Esophagus squamous epithelium (tissue), 4 donors: ENCODE data around the gene CHCHD3.

Experiments
- CTCF ChIP-seq, 6 experiments: fragments of 450-650 bp in 4 of 6; fragments of 200-600 bp in 2 of 6; sonication (generic) in 2 of 6; IDR thresholded peaks; one replicate each; pipeline ENCODE4 v1.5.1; 2016 to 2019; ENCODE audit warnings: antibody characterized with exemption in 6 of 6, mild to moderate bottlenecking in 4 of 6, moderate library complexity in 4 of 6
- POLR2A ChIP-seq, 4 donors: fragments of 450-650 bp; IDR thresholded peaks; one replicate each; pipeline ENCODE4 v1.6.1; 2017; ENCODE audit warnings: antibody characterized with exemption in 4 of 4, mild to moderate bottlenecking in 4 of 4, moderate library complexity in 3 of 4

DNA sequence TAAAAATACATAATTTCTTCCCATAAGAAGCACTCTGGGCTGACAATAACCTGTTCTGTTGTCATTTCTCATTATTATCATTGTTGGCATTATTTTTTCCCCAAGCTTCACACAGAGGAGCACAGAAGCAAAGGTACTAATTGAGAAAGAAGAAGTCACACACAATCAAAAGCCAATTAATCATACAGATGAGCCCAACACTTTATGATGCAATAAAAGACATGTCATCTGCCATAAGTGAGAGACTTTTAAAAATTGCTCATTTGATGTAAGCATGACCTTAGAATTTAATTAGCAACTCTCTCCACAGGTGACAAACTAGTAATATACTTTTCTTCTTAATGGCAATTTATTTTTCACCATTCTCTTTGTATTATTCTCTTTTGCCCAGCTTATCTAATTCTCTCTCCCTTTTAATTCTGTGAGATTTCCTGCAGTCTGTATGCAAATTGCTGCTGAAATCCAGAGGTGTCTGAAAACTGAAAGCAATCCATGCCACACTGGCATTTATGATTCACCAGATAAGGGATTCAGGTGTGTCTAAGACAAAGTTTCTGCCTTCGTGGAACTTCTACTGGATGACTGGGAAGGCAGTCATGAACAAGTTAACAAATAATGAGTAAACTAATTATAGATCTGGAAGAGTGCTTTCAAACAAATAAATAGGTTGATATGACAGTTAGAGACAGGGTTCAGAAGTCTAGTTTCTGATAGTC is 203.5 kb downstream of the CHCHD3 start:
- TF ChIP-seq CTCF (IDR thresholded peaks at IDR 0.05) (no peak), POLR2A (IDR thresholded peaks at IDR 0.05) (no peak)
